ENCODE results near the gene TLR2. TPM values are rescaled to one million over a fixed set of nuclear protein-coding genes. Genes with fewer than 3 reads are reported as not detected.

TLR2 gene, protein sequence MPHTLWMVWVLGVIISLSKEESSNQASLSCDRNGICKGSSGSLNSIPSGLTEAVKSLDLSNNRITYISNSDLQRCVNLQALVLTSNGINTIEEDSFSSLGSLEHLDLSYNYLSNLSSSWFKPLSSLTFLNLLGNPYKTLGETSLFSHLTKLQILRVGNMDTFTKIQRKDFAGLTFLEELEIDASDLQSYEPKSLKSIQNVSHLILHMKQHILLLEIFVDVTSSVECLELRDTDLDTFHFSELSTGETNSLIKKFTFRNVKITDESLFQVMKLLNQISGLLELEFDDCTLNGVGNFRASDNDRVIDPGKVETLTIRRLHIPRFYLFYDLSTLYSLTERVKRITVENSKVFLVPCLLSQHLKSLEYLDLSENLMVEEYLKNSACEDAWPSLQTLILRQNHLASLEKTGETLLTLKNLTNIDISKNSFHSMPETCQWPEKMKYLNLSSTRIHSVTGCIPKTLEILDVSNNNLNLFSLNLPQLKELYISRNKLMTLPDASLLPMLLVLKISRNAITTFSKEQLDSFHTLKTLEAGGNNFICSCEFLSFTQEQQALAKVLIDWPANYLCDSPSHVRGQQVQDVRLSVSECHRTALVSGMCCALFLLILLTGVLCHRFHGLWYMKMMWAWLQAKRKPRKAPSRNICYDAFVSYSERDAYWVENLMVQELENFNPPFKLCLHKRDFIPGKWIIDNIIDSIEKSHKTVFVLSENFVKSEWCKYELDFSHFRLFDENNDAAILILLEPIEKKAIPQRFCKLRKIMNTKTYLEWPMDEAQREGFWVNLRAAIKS
- 10 to 100 TPM; 55.4 to 97.2 (median 87.8) TPM for total RNA-seq

DNA sequence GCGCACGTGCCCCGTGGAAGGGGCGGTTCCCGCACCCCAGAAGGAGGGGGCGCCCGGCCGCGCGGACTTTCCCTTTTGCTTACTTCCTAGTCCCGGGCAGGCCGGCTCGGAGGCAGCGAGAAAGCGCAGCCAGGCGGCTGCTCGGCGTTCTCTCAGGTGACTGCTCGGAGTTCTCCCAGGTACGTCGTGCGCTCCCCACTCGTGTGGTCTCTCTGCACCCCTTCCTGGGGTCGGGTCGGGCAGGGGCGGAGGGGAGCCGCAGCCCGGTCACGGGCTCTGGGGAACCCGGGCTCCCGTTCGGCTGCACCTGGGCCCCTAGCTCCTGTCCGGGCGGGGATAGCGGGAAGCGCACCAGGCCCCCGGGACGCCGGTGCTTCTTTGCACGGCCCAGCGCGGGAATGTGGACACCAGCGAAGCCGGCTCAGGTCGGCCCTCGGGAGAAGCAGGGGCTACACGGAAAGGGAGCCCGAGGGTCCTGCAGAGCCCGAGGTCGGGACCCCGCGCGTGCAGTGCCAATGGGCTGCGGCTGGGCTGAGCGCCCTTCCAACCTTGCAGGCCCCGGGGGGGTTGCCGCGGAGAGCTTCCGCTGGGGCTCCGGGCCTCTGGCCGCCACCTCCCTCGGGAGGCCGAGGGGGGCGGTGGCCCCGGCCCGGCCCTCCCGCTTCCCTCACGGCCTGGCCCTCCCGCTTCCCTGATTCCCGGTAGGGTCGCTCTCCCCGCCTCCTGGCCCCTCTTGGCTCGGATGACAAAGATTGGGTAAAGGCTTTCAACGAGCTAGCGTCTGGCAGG, at the start of gene TLR2:
Gene TLR2, plus strand, starts transcription at position 99 of the 789 bp plus-strand sequence. CDS start 18,628 bp downstream, outside the sequence.
- ATAC-seq (ENCODE audit: low FRiP score): peak; percentile 87
- DNase-seq (ENCODE audit: low spot score): peak; percentile 44
- TF ChIP-seq, protein P1, sequence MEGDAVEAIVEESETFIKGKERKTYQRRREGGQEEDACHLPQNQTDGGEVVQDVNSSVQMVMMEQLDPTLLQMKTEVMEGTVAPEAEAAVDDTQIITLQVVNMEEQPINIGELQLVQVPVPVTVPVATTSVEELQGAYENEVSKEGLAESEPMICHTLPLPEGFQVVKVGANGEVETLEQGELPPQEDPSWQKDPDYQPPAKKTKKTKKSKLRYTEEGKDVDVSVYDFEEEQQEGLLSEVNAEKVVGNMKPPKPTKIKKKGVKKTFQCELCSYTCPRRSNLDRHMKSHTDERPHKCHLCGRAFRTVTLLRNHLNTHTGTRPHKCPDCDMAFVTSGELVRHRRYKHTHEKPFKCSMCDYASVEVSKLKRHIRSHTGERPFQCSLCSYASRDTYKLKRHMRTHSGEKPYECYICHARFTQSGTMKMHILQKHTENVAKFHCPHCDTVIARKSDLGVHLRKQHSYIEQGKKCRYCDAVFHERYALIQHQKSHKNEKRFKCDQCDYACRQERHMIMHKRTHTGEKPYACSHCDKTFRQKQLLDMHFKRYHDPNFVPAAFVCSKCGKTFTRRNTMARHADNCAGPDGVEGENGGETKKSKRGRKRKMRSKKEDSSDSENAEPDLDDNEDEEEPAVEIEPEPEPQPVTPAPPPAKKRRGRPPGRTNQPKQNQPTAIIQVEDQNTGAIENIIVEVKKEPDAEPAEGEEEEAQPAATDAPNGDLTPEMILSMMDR (IDR thresholded peaks at IDR 0.05): no peak

DNA sequence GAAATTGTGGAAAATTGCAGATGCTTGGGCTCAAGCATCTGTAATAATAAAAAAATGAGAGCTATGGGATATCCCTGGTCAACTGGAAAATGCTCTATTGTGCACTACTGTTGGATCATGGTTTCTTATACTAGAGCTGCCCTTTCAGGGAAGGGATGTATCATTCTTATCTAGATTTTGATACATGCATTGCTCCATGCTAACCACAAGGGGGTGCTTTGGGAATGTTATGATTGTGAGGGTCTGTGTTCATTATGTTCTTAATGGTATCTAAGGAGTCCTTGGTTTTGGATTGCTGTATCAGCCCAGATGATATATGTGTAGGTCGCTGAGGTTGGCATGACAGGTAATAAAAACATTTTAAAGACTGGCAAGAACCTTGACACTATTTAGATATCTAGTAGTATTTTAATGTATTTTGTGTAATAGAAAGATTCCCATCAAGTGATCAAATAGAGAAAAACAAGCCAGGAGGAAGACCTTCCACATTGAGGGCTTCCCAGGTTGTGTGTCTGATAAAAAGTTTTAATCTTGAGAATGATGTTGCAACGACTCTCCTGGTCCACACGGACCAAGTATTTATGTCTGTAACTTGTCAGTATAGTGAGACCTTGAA, 49.2 kb upstream of the TLR2 start:
- TF ChIP-seq, protein P1 (IDR thresholded peaks at IDR 0.05): peak in 1 of 3 donors; percentile 30
- ATAC-seq (ENCODE audit: low FRiP score) (peak; percentile 87), DNase-seq (ENCODE audit: low spot score) (no peak)

DNA sequence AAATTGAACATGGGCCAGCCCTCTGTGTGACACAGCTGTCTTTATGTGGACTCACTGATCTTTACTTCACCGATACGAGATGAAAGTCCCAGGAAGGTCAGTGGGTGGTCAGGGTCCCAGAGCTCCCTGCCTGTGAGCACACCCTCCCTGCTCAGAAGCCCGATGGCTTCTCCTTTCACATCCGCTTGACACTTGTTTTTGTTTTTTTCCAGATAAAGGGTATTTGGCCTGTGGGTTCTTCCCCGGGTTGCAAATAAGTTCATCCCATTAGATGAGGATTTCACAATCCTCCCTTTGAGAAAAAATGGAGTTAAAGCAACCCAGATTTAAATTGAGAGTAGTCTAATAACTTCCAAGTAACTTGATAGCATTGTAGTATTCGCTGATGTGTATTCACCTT, 48.2 kb upstream of the TLR2 start:
- TF ChIP-seq, protein P1 (IDR thresholded peaks at IDR 0.05): no peak
- no peak for ATAC-seq (ENCODE audit: low FRiP score)
- DNase-seq (ENCODE audit: low spot score): no peak

DNA sequence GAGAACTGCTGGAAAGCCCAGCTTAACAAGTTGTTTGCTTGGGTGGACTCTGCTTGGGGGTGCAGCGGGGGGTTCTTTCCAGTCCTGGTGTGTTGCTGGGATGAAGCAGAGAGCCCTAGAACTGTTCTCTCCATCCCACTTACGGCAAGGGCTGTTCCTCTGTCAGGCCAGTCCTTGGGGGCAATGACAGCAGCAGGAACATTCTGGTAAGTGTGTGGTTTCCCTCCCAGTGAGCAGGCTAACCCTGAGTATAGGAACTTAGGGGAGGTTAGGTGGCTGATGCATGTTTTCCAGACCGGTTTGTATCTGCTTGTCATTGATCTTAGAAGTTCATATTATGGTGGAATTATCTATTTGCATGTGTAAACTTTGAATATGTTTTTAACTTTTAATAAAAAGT, 46.9 kb upstream of the TLR2 start:
- TF ChIP-seq, protein P1 (IDR thresholded peaks at IDR 0.05): no peak
- DNase-seq (ENCODE audit: low spot score): no peak
- no peak for ATAC-seq (ENCODE audit: low FRiP score)

DNA sequence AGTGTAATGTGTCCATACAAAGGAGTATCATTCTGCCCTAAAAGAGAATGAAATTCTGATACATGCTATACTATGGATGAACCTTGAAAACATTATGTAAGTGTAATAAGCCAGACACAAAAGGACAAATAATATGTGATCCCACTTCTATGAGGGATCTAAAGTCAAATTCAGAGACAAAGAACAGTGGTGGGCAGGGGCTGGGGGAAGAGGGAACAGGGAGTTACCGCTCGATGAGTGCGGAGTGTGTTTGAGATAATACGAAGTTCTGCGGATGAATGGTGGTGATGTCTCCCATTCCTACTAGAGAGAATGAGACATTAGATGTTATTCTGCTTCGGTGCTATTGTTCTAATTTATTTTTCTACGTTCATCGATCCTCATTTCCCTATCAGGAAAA, 46.1 kb upstream of the TLR2 start:
- DNase-seq (ENCODE audit: low spot score) (no peak), ATAC-seq (ENCODE audit: low FRiP score) (no peak)
- TF ChIP-seq, protein P1 (IDR thresholded peaks at IDR 0.05): no peak

DNA sequence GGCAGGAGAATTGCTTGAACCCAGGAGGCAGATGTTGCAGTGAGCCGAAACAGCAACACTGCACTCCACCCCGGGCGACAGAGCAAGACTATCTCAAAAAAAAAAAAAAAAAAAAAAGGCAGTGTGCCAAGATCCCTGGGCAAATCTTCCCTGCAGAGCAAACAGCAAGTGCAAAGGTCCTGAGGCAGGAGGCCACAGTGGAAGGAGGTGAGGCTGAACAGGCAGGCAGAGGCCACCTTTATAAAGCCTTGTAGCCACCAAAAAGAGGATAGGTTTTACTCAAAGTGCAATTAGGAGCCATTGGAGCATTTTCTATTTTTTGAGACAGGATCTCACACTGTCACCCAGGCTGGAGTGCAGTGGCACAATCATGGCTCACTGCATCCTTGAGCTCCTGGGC, 45.1 kb upstream of the TLR2 start:
- TF ChIP-seq, protein P1 (IDR thresholded peaks at IDR 0.05): no peak
- no peak for ATAC-seq (ENCODE audit: low FRiP score)
- no peak for DNase-seq (ENCODE audit: low spot score)

Data from omental fat pad (tissue), 4 donors.